NCI-H69 (cell line): ENCODE results near the gene LPAR6.

Source experiments
- DNase-seq: peaks from one replicate; lab custom pipeline; 2025; lab: John Stamatoyannopoulos, UW

The LPAR6 gene

GRCh38 chr13:48414501-48414900 lies 1.6 kb upstream of the LPAR6 start:
- no peak for DNase-seq

- DNase-seq = no peak
Observed at GRCh38 chr13:48411841-48412531, 927 bp downstream of the LPAR6 start.

- DNase-seq = no peak
Observed at GRCh38 chr13:48411147-48411794, 1.6 kb downstream of the LPAR6 start.

- DNase-seq = no peak
Observed at GRCh38 chr13:48410199-48410598, 2.7 kb downstream of the LPAR6 start.

GRCh38 chr13:48405875-48406274 lies 7.0 kb downstream of the LPAR6 start:
- no peak for DNase-seq

- no peak for DNase-seq
Observed at GRCh38 chr13:48404952-48405351, 8.0 kb downstream of the LPAR6 start.

- DNase-seq = no peak
Observed at GRCh38 chr13:48403913-48404312, 9.0 kb downstream of the LPAR6 start.

- DNase-seq = no peak
Observed at GRCh38 chr13:48403151-48403631, 9.7 kb downstream of the LPAR6 start.

- DNase-seq = no peak
Observed at GRCh38 chr13:48402325-48402932, 10.5 kb downstream of the LPAR6 start.

GRCh38 chr13:48401480-48401879 lies 11.4 kb downstream of the LPAR6 start:
- no peak for DNase-seq

GRCh38 chr13:48400850-48401291 lies 12.0 kb downstream of the LPAR6 start:
- peak; percentile 33 for DNase-seq

GRCh38 chr13:48400090-48400694 lies 12.7 kb downstream of the LPAR6 start:
- no peak for DNase-seq

GRCh38 chr13:48398450-48399095 lies 14.3 kb downstream of the LPAR6 start:
- DNase-seq = no peak

- DNase-seq = no peak
Observed at GRCh38 chr13:48397744-48398143, 15.2 kb downstream of the LPAR6 start.

- no peak for DNase-seq
Observed at GRCh38 chr13:48393698-48394085, 19.2 kb downstream of the LPAR6 start.

- DNase-seq = no peak
Observed at GRCh38 chr13:48393030-48393697, 19.7 kb downstream of the LPAR6 start.

GRCh38 chr13:48391257-48391656 lies 21.7 kb downstream of the LPAR6 start:
- DNase-seq = no peak

- DNase-seq = no peak
Observed at GRCh38 chr13:48386816-48387215, 26.1 kb downstream of the LPAR6 start.

GRCh38 chr13:48383384-48383783 lies 29.5 kb downstream of the LPAR6 start:
- DNase-seq = no peak

- DNase-seq = no peak
Observed at GRCh38 chr13:48380581-48380980, 32.3 kb downstream of the LPAR6 start.

GRCh38 chr13:48377857-48378256 lies 35.1 kb downstream of the LPAR6 start:
- no peak for DNase-seq

GRCh38 chr13:48370815-48371214 lies 42.1 kb downstream of the LPAR6 start:
- DNase-seq = no peak
